Hematopoietic multipotent progenitor cell treated with erythropoietin and hydrocortisone succinate and interleukin-3 and kit ligand, for 15 days (in vitro differentiated cells): ENCODE data around the gene MAP7D3.
"Not testable (repeated sequence)": the region's sequence is repeated elsewhere in the genome, so short reads cannot be mapped to it uniquely, and the experiment has no call there.

Source experiments
- DNase-seq: peaks from one replicate; pipeline ENCODE4 v3.0.0-alpha.2; 2015; ENCODE audit warnings: low spot score

Gene MAP7D3

GRCh38 chrX:136182414-136182813 is 68.8 kb downstream of the MAP7D3 start:
- DNase-seq: no peak

- DNase-seq: no peak
Measured at GRCh38 chrX:136179133-136179532, 72.1 kb downstream of the MAP7D3 start.

- no peak for DNase-seq
Measured at GRCh38 chrX:136176399-136176825, 74.8 kb downstream of the MAP7D3 start.

GRCh38 chrX:136171420-136171819 is 79.8 kb downstream of the MAP7D3 start:
- DNase-seq: no peak

GRCh38 chrX:136170139-136170800 is 80.9 kb downstream of the MAP7D3 start:
- no peak for DNase-seq

DNA sequence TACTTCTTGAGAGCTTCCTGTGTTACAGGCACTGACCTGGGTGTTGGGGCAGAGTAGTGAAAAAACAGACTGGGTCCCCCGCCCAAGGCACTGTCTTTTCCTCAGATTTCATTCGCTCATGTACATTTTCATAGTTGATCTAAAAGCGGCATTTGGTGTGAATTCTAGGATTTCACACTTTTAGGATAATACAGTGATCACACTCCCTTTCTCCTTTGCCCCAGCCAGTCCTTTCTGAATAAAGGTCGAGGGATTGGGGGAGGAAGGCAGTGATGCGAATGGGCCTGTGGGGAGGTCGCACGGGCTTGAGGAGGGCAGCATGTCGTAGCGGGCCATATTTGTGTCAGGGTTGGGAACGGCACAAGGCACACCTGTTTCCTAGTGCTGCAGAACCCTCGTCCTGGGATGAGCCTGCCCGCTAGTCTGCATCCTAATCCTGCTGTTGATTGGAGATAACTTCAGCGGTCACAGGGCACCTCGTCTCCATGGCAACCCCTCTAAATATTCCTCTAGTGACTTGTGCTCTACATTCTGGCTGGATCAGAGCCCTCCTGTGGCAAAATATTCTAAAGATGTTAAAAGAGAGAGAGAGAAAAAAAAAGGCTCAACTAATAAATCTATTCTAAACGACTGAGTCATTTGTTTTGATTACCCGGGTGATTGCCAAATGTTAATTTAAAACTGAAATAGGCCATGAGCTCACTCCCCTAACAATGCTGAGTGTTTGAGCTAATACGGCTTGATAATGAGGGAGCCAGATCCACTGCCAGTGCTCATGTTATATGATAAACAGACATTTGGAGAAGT is 82.1 kb downstream of the MAP7D3 start:
- no peak for DNase-seq

- not testable (repeated sequence) for DNase-seq
Measured at GRCh38 chrX:136167989-136168388, 83.2 kb downstream of the MAP7D3 start.

DNA sequence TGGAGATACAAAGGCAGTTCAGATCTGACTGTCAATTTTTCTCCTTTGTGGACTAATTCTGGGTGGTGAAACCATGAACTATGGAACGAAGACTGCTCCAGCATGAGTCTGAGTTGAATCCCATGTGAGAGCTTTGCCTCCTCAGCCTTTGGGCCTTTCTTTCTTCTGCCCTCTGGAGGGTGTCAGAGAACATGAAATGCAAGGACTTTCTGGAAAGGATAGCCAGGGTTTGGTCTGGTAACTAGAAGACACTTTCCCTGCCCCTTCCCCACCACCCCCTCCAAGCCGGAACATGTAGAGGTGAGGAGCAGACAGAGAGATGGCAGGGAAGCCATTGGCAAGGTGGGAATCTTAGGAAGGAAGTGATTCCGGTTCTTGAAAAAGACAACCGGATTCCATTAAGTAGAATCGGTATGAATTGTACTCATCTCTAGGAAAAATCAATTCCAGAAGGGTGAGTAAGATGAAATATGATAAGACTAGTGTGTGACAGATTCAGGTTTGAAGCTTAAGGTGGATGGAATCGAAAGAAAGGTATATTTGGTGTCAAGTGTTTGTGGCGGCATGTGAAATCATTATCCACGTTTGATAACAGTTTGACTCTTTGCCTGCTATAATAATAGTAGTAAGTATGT is 84.9 kb downstream of the MAP7D3 start:
- DNase-seq: no peak

GRCh38 chrX:136165406-136165805 is 85.8 kb downstream of the MAP7D3 start:
- DNase-seq: no peak

GRCh38 chrX:136163689-136164088 is 87.5 kb downstream of the MAP7D3 start:
- no peak for DNase-seq
